GM06990 (cell line): ENCODE measurements around the gene FAM240A.

Source experiments
- DNase-seq: peaks from one replicate; pipeline ENCODE4 v3.0.0-alpha.2; 2011; ENCODE audit not compliant: insufficient read length; ENCODE audit errors: extremely low read depth
- H3K27me3 ChIP-seq: replicated peaks from 2 replicates; pipeline ENCODE4 v1.6.0; 2011; ENCODE audit warnings: low read length; ENCODE audit not compliant: control insufficient read depth, insufficient read depth
- H3K36me3 ChIP-seq: 2 replicates; pipeline ENCODE4 v1.5.1; 2011; ENCODE audit warnings: low read length; ENCODE audit not compliant: control insufficient read depth, insufficient read depth
- H3K4me3 ChIP-seq: replicated peaks from 2 replicates; pipeline ENCODE4 v1.5.1; 2011; ENCODE audit warnings: low read depth, mild to moderate bottlenecking, control low read depth, low read length
- TF ChIP-seq, protein P1 (sequence below): IDR thresholded peaks from 2 replicates; pipeline ENCODE4 v1.5.1; 2011; ENCODE audit warnings: low read length, control low read depth, mild to moderate bottlenecking, inconsistent platforms; ENCODE audit not compliant: insufficient read depth, poor library complexity, severe bottlenecking

FAM240A gene

DNA sequence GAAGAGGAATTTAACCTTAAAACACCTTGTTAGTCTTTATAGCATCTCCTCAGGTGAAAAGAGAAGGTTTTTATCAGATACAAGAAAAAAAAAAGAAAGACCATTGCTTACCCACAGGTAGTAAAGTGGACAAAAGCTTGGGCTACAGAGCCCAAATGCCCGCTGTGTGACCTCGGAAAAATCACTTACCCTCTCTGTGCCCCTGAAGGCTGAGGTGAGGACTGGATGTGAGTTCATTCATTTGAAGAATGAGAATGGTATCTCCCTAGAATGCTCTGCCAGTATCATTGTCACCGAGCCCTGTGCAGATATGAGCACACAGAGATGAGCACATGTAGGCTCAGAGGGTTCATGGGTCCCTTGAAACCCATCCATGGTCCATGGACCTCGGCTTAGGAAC lies 17.6 kb upstream of the FAM240A start:
- no peaks in the 10 kb centered on the region for H3K27me3 ChIP-seq
- no peaks in the 10 kb centered on the region for H3K36me3 ChIP-seq
- TF ChIP-seq, protein P1, sequence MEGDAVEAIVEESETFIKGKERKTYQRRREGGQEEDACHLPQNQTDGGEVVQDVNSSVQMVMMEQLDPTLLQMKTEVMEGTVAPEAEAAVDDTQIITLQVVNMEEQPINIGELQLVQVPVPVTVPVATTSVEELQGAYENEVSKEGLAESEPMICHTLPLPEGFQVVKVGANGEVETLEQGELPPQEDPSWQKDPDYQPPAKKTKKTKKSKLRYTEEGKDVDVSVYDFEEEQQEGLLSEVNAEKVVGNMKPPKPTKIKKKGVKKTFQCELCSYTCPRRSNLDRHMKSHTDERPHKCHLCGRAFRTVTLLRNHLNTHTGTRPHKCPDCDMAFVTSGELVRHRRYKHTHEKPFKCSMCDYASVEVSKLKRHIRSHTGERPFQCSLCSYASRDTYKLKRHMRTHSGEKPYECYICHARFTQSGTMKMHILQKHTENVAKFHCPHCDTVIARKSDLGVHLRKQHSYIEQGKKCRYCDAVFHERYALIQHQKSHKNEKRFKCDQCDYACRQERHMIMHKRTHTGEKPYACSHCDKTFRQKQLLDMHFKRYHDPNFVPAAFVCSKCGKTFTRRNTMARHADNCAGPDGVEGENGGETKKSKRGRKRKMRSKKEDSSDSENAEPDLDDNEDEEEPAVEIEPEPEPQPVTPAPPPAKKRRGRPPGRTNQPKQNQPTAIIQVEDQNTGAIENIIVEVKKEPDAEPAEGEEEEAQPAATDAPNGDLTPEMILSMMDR = no peak
- DNase-seq = no peak
- H3K4me3 ChIP-seq = no peak overlapping the region

DNA sequence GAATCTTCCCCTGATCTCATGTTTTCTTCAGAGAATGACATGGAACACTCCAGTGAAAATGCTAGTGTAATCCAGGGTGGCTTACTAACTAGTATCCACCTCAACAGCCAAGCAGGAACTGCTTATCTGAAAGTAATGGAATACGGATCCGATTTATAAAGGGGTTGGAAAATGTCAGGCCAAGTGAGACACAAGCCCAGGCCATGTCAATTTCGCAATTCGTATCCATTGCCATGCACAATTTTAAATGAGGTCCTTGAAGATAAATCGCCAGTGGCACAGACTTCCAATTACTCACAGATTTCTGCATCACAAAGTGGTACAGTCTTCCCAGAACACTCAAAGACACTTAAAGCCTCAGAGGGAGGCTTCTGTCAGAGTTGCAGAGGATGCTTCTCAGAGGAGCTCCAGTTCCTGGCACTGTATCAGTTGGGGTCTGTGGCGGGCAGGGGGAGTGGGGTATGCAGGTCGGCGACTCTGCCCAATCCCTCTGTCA lies 16.5 kb upstream of the FAM240A start:
- Histone ChIP-seq H3K36me3 (no peaks in the 10 kb centered on the region), H3K27me3 (no peaks in the 10 kb centered on the region), H3K4me3 (no peak overlapping the region)
- TF ChIP-seq, protein P1 = no peak
- no peak for DNase-seq

DNA sequence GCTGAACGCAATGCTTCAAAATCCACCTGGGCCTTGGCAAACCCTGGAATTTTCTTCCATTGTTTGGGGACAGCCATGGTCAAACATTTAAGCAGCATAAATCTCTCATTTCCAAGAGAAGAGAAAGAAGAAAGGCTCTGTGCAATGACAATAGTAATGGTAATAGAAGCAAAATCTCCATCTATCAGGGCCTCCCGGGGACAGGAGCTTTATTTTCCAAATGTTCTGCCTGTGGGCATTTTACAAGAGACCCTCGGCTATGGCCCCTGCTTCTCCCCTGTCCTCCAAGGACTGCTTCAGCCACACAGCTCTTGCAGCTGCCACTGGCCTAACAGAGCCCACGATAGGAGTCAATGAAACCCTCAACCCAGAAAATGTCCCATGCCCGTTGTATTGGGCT lies 12.7 kb upstream of the FAM240A start:
- Histone ChIP-seq H3K27me3 (no peaks in the 10 kb centered on the region; the same call in 1 of the 2 replicates), H3K4me3 (no peak overlapping the region)
- no peak for DNase-seq

DNA sequence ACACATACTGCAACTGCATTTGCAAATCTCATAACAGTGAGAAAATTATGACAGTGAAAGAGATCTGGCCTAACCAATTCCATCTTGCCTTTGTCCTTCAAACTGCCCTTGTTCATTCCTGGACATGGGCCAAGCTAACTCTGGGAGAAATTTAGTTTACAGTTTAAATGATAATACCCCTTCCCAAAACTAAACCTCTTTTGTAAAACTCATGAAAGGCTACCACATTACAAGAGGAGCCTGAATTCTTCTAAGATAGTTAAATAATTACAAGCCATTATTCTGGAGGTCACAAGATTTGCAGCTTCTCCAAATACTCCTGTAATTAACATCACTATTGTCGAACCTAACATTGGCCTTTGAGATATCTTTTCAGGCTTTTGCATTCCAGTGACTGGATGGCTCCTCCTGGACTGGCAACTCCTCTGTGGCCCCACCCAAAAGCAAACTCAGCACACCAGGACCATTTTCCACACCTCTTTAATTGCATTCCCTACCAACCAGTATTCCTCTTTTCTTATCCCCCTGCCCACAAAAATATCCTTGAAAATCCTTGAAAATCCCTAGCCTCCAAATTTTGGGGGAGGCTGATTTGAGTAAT lies 8.8 kb upstream of the FAM240A start:
- no peaks in the 10 kb centered on the region; the same call in 1 of the 2 replicates for H3K27me3 ChIP-seq
- no peak overlapping the region for H3K4me3 ChIP-seq
- TF ChIP-seq, protein P1 = no peak
- no peak for DNase-seq
- no peaks in the 10 kb centered on the region for H3K36me3 ChIP-seq

More for the DNA sequence above, 12.7 kb upstream of the FAM240A start:
- H3K36me3 ChIP-seq = no peaks in the 10 kb centered on the region
- TF ChIP-seq, protein P1 = no peak

DNA sequence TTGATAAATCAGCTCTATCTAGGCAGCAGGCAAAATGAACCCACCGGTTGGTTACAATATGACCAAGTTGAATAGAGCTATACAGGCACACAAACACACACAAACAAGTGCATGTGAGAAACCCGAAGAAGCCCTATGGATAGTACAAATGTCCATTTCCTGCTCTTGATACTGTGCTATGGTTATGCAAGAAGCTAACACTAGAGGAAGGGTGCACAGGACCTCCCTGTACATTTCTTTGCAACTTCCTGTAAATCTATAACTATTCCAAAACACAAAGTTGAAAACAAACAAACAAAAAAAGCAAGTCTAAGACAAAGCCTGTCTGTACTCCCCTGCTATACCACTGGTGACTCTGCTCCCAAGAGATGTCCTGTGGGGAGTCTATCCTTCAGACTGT lies 8.2 kb upstream of the FAM240A start:
- TF ChIP-seq, protein P1 = no peak
- Histone ChIP-seq H3K36me3 (no peaks in the 10 kb centered on the region), H3K4me3 (no peak overlapping the region), H3K27me3 (no peaks in the 10 kb centered on the region; the same call in 1 of the 2 replicates)
- no peak for DNase-seq

- no peak overlapping the region for H3K4me3 ChIP-seq
- TF ChIP-seq, protein P1 = no peak
- H3K36me3 ChIP-seq = no peaks in the 10 kb centered on the region
- DNase-seq = no peak
- no peaks in the 10 kb centered on the region; the same call in 1 of the 2 replicates for H3K27me3 ChIP-seq
Measured at GRCh38 chr3:46607603-46608028, 4.7 kb upstream of the FAM240A start.
